ENCODE results near the gene APBB3.

Gene APBB3

GRCh38 chr5:140551872-140552271 is 12.5 kb downstream of the APBB3 start:
- no peak for DNase-seq

GRCh38 chr5:140550147-140551079 is 14.0 kb downstream of the APBB3 start:
- no peak for DNase-seq

GRCh38 chr5:140549237-140550144 is 14.9 kb downstream of the APBB3 start:
- no peak for DNase-seq

- no peak for DNase-seq
Measured at GRCh38 chr5:140548791-140549190, 15.6 kb downstream of the APBB3 start.

GRCh38 chr5:140548300-140548688 is 16.1 kb downstream of the APBB3 start:
- no peak for DNase-seq

GRCh38 chr5:140547508-140548299 is 16.7 kb downstream of the APBB3 start, which contains the start of gene EIF4EBP3:
Gene EIF4EBP3 (plus strand): TSS chr5:140547662. CDS start chr5:140547738, 76 bp downstream.
- DNase-seq, result peak; percentile 39 to 87

GRCh38 chr5:140546851-140547507 is 17.4 kb downstream of the APBB3 start:
- no peak for DNase-seq

- DNase-seq, result no peak
Measured at GRCh38 chr5:140545606-140546005, 18.8 kb downstream of the APBB3 start.

- DNase-seq, result no peak
Measured at GRCh38 chr5:140544986-140545385, 19.4 kb downstream of the APBB3 start.

GRCh38 chr5:140542972-140543371 is 21.4 kb downstream of the APBB3 start:
- DNase-seq, result no peak

- no peak for DNase-seq
Measured at GRCh38 chr5:140540227-140540626, 24.2 kb downstream of the APBB3 start.

GRCh38 chr5:140524003-140524402 is 40.4 kb downstream of the APBB3 start:
- DNase-seq, result no peak

- no peak for DNase-seq
Measured at GRCh38 chr5:140513124-140513523, 51.3 kb downstream of the APBB3 start.

GRCh38 chr5:140509898-140510297 is 54.5 kb downstream of the APBB3 start:
- DNase-seq, result no peak

Data from cerebellar nuclear complex (tissue), 1 donor.